Measurements from ENCODE around the gene ZDHHC16.
"Not testable (repeated sequence)": the region's sequence is repeated elsewhere in the genome, so short reads cannot be mapped to it uniquely, and the experiment has no call there.

Gene ZDHHC16

DNA sequence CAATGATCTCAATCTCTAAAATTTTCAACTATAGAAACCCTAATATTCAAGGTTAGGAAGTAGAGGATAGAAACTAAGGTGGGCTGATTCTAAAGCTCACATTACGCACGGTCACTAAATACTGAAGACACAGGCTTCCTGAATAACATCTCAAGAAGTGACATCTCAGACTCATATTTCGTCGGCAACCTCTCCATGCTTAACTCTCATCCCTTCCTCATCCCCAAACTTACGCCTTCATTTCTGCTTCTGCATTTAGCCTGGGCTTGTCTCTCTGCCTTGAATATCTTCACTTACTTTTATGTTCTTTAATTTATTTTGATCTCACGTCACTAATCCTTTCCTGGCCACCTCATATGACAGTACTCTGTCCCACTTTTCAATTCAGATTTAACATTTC, 10.8 kb upstream of the ZDHHC16 start:
- DNase-seq = no peak

DNA sequence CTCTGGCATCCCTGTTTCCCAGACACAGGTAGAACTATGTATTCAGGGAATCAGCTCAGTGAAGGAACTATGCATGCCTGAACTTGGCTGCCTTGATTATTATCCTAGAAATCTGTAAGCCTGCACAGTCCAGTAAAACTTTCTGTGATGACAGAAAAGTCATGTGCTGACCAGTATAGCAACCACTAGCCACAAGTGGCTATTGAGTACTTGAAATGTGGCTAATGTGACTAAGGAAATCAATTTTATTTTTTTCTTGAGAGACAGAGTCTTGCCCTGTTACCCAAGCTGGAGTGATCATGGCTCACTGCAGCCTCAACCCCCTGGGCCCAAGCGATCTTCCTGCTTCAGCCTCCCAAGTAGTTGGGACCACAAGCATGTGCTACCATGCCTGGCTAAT, 3.7 kb upstream of the ZDHHC16 start:
- DNase-seq = no peak

DNA sequence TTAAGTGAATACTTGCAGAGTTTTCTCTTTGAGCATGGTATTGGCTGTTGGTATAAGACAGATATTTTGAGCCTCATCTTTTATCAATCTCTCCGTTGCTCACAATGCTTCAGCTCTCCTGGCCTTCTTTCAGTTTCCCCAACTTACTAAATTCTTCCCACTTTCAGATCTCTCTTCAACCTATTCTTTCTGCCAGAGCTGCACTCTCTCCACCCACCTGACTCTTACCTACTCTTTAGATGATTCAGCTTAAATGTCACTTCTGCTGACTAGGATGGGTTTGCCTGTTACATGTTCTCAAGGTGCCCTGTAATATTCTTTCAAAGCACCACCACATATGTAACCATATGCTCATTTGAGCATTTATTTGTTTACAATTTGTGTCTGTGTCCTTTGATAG, 1.8 kb upstream of the ZDHHC16 start:
- no peak for DNase-seq

DNA sequence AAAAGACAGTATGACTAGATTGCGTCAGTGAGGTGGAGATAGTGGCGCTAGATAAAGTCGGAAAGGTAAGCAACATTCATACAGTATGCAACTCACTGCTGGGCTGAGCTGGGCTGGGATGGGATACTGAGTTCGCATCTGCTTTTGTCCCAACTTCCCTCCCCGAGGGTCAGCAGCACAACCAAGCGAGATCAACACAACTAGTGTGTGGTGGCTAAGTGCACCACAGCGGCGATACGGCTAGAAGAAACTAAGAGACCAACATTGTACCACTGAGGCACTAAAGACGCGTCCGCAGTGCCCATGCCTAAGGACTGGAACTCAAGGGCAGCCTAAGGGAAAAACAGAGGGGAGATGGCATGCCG, 636 bp upstream of the ZDHHC16 start:
- no peak for DNase-seq

DNA sequence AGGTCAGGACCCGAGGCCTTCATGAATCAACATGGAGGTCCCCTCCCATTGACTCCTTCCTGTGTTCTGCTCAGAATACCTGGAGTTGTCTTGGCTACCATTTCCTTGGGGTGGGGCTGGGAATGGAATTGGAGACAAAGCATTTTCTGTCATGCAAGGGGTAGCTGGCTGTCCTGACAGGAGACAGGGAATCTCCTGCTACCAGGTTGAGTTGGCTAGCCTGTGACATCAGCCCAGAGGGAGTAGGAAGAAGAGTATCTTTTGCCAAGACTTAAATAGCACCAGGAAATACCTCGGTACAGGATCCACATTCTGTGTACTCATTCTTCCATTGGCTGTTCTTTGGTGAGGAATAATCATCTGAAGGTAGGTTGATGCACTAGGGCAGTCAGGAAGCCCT, 4.9 kb downstream of the ZDHHC16 start:
- DNase-seq = no peak

DNA sequence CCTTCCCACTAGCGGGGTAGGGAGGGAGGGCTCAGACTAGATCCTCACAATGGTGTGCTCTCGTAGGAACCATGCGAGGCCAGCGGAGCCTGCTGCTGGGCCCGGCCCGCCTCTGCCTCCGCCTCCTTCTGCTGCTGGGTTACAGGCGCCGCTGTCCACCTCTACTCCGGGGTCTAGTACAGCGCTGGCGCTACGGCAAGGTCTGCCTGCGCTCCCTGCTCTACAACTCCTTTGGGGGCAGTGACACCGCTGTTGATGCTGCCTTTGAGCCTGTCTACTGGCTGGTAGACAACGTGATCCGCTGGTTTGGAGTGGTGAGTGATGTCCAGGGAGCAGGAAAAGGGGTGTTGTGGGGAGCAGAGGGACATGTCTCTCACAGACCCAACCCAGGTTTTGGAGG, 5.6 kb downstream of the ZDHHC16 start:
- no peak for DNase-seq

DNA sequence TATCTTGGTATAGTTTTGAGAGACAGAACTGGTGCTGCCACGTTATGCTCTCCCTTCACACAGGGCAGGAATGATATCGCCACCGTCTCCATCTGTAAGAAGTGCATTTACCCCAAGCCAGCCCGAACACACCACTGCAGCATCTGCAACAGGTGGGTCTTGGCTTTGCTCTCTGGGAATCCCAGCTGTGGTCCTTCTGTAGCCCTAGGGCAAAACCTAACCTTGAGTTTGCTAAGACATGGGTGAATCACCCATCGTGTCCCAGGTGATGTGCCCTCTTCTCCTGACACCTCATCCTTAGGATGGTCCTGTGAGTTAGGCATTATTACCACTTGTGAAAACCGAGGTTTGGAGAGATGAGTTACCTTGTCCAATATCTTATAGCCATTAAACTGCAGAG, 6.4 kb downstream of the ZDHHC16 start:
- no peak for DNase-seq

DNA sequence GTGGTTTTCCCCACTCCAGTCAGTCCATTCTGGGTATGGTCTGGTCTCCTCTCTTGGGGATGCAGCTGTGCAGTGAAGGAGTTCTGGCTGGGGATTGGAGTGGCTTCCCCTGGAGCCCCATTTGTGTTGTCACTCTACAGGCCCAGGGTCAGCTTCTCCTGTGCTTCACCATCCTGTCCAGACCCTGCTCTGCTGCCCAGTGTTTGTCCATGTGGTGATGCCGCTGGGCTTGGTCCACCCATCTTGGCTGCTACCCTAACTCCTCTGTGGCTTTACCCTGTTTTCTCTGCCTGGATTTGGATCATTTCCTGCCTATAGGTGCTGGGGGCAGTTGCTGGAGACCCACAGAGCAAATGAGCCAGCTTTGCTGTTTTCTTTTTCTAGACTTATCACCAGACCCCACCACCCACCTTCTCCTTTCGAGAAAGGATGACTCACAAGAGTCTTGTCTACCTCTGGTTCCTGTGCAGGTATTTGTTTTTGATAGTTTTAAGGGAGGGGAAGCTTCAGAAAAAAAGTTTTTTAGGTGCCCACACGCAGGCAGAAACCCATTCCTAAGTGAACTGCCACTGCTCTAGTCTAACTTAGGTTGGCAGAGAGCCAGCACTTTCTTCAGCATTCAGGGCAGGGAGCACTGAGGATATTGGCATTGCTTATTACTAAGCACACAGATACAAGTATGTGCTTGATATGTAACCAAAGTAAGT, 8.5 kb downstream of the ZDHHC16 start:
- peak; percentile 19 for DNase-seq

DNA sequence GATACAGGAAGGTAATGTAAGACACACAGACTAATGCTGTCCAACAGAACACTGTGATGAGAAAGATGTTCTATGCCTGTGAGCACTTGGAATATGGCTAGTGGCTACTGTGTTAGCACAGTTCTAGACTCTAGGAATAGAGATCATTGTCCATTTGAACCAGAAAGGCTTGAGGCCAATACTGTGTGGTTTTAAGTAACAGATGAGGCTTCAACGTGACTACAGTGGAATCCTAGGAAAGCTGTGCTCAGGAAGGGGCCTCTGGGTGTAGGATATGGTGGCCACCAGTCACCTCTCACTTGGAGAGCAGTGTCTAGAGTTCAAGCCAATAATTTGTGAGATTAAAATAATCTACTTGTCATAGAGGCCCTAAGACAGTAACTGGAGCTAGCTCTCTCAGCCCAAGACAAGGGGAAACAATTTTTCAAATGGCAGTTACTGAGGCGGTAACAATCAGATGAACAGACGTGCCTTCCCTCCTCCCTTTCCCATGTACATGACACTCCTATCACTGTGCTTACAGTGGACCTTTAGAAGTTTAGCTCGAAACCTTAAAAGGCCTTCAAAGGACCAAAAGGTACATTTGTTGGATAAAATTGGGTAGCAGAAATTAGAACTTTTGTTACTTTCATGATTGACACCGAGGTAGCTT, 10.2 kb downstream of the ZDHHC16 start:
- DNase-seq = no peak

DNA sequence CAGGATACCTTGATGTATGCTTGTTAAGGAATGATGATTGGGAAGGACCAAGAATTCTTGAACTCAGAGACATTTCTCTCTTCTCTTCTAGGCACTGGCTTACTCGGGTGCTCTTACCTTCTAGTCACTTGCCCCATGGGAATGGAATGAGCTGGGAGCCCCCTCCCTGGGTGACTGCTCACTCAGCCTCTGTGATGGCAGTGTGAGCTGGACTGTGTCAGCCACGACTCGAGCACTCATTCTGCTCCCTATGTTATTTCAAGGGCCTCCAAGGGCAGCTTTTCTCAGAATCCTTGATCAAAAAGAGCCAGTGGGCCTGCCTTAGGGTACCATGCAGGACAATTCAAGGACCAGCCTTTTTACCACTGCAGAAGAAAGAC, 10.7 kb downstream of the ZDHHC16 start:
- no peak for DNase-seq

DNA sequence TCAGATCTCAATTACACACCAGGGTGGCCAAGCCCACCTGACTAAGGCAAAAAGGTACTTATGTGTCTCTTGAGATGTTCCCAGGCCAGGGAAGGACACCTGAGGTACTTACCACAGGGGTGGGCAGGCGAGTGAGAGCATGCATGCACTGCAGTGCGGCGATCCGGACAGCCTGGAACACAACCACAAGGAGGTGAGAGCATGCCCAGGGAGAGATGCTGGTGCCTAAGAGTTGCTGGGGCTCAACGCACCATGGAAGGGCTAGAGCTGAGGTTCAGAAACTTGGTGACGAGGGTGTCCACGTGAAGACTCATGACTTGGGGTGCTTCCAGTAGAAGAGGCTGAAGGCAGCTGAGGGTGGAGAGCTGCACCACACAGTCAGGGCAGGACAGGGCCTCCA, 13.1 kb downstream of the ZDHHC16 start:
- DNase-seq = no peak

DNA sequence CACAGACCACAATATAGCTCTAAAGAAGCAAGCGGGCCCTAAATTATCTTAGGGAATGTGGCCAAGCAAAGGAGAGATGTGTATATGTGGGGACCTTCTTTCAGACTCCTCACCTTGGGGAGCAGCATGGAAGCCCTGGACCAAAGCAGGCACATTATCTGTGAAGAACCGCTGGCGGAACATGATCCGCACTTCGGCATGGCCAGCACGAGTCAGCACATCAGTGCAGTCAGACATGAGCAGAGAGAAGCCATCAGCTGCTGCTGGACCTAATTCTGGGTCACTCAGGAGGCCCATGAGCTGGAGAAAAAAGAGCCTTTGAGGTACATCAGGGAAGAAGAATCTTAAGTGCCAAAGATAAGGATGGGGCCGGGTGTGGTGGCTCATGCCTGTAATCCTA, 14.0 kb downstream of the ZDHHC16 start:
- no peak for DNase-seq

DNA sequence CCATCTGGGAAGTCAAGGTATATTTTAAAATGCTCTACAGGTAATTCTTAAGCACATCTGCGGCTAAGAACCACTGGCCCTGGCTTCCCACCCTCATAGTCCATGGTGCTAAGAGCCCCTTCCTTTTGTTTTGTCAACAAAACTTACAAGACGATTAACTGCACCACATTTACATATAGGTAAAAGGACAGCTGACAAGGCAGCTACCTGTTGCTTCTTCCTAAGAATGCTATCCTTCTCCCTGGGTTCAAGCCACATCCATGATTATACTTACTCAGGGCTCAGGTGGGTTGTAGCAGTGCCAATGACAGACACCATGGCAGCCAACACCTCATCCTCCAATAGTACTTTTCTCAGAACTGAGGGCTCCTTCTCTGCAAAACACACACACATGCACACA, 16.3 kb downstream of the ZDHHC16 start:
- DNase-seq = no peak

DNA sequence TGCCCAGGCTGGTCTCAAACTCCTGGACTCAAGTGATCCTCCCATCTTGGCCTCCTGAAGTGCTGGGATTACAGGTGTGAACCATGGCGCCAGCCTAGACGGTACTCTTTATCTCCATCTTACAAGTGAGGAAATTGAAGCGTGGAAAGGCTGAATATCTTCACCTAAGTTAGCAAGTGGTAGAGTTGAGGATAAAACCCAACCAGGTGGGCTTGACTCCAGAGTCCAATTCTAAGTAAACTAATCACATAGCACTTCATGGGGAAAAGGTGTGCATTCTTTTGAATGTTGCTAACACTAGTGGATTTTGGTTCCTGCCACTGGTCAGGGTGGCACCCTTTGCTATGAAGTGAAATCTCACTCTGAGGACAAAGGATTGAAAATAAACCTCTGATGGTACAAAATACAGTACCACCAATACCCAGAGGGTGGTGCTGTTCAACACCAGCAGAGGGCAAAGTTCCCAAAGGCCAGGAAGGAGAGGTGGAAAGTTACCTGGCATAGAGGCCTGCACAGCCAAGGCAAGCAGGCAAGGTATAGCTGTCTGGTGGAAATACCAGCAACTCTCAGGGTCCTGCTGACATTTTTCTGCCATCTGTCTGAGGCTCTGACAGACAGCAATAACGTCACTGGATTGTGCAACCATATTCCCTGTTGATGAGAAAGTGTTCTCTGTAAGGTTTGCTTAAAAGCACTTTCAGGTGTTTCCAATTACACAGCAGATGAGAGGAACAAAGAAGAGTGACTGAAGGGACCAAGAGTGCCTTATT, 17.6 kb downstream of the ZDHHC16 start:
- no peak for DNase-seq

DNA sequence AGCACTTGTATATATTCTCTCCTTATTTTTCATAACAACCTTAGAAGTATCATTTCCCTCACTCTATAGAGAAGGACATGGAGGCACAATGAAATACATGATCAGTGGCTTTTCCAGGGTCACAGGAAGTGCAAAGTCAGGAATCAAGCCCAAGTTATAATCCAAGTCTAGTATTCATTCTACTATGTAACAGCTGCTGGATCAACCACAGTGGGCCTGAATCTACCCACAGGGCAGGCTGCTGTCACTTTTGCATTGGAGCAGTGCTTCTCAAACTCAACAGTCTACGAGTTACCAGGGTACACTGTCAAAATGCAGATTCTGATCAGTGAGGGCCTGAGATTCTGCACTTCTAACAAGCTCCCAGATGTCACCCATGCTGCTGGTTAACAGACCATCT, 18.3 kb downstream of the ZDHHC16 start:
- DNase-seq = no peak

DNA sequence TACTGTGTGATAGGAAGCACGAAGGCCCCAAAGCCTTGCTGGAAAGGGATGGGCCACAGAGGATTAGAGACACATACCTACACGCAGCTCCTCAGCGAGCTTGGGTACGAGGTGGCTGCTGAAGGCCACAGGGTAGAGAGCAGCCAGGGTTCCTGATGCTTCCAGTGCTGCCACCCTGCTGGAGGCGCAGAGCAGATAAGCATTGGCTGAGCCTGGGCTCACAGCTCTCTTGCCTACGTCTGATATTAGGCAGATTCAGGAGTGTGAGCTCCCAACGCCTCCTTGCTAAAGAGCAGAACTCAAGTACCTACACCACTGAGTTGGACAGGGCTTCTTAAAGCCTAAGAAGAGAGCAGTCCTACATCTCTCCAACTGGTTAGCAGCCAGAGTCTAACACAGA, 20.0 kb downstream of the ZDHHC16 start:
- no peak for DNase-seq

DNA sequence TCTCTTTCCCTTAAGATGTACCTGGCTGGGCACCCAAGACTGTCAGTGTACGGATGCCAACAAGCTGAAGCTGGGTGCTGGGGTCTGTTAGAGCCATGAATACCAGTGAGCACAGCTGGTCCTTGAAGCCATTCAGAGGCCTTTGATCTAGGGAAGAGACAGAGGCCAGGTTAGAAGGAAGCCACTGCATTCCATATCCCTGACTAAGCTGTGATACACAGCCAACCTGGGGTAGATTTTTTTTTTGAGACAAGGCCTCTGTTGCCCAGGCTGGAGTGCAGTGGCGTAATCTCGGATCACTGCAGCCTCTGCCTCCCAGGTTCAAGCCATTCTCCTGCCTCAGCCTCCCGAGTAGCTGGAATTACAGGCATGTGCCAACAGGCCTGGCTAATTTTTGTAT, 20.8 kb downstream of the ZDHHC16 start:
- DNase-seq = no peak

DNA sequence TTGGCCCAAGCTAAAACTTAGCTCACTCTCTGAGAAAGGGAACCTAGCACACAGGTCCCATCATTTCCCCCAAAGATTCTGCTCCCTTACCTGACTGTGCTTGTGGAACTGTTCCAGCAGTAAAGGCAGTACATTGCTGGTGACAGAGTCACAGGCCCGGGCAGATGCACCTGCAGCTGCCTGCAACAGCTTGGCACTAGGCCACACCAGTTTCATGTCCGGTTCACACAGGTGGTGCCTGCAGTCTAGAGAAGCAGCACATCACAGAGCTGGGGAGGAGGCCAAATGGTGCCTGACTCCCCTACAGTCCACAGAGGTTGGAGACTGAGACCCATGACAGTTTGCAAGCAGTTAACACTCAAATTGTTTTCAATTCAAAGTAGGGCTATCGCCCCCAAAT, 22.2 kb downstream of the ZDHHC16 start:
- DNase-seq = no peak

DNA sequence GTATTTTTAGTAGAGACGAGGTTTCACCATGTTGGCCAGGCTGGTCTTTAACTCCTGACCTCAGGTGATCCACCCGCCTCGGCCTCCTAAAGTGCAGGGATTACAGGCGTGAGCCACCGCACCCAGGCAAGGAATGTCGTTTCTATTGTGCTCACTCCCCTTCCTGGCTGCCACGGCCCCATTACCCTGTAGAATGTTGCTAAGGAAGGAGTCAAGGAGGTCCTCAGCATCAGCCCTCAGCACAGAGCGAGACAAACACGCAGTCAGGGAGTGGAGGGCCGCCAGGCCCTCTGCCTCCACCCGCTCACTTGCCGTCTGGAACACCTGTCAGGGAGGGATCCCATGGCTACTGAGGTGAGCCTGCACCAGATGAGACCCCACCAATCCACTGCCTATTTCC, 22.8 kb downstream of the ZDHHC16 start:
- not testable (repeated sequence) for DNase-seq

DNA sequence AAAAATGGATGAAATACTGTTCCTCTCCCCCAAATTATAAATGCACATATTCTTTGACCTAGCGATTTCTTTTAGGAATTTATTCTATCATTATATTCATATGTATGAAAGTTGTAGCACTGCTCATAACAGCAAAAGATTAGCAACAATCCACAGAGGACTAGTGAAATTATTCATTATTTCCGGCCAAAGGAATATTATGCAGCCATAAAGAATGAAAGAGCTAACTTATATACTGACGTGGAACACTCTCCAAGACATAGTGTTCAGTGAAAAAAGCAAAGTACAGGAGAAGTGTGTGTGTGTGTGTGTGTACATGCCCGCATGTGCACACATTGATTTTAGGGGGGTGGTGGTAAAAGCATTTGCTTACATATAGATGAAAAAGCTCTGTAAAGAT, 28.9 kb downstream of the ZDHHC16 start:
- no peak for DNase-seq

DNA sequence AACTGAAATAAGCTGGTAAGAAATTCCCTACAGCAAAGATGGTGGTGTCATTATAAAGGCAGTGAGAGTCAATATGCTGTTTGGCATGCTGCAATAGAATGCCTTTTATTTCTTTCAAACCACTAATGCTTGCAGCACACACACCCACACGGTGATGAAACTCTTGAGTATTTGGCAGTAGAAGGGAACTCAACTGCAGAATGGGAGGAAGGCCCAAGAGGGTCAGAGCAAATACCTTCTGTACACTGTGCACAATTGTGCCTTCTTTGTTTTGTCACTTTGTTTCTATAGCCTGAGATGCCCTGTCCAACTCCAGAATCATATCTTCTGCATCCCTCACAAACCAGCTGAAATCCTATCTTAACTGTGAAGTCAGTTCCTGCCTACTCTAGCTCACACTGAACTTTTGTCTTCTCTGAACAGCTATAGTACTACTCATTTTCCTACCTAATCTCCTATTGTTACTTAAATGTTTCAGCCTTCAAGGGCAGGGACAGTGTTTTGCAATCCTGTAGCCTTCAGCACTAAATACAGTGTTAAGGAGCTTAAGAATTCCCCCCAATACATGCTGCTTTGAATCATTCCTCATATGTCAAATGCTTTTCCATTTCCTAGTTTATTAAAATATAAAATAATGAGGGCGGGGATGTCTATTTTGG, 30.1 kb downstream of the ZDHHC16 start:
- no peak for DNase-seq

DNA sequence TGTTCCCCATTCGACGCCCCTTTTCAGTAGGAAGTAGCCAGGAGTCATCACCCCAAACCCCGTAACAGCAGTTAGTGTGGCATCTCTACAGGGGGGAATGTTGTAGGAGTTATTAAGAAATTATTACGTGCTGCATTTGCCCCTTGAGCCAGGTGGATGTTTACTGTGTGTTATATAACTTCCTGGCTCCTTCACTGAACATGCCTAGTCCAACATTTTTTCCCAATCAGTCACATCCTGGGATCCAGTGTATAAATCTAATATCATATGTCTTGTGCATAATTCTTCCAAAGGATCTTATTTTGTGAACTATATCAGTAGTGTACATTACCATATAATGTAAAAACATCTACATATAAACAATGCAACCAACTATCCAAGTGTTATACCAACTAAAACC, 33.4 kb downstream of the ZDHHC16 start:
- DNase-seq = not testable (repeated sequence)

DNA sequence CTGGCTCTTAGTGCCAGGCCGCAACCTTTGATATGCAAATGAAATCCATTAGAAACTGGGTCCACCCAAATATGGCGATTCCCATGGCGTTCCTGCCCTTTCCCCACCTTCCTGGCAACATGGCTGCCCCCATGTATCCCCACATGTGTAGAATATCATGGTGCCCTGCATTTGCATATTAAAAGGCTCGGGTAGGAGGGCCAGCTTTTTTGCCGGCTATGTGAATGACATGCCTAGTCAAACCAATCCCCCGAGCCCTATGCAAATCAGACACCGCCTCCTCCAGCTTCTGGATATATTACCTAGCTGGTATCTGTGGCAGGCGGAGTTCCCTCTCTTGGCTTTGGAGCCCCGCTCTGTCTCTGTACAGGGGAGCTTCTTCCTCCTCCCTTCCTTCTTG, 34.0 kb downstream of the ZDHHC16 start:
- no peak for DNase-seq

DNA sequence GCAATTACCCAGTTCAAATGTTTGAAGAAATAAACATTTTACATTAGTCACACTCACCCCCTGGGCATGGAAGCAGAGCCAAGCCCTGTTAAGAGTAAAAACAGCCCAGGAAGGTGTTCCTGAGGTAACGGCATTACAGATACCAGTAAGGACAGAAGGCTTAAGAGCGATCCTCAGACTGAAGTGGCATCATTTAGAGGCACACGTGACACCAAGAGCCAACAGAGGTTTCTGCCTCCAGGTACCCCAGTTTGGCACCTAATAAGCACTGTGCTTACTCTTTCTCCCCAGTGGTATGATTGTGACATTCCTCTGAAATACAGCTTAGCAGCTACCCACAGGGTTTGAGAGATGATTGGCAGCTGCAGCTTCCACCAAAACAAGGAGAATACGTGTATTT, 35.1 kb downstream of the ZDHHC16 start:
- no peak for DNase-seq
